GM12878 (cell line): ENCODE data around the gene ULBP2. TPM values are rescaled to one million over a fixed set of nuclear protein-coding genes. Genes with fewer than 3 reads are reported as not detected.
"Not testable (repeated sequence)": the region's sequence is repeated elsewhere in the genome, so short reads cannot be mapped to it uniquely, and the experiment has no call there.

ENCODE experiments used
- ATAC-seq: fragments of 200-7000 bp; cut with Tn5 transposase; 3 replicates; pipeline ENCODE4 v1.9.1; 2020; ENCODE audit warnings: mild to moderate bottlenecking, moderate library complexity
- BruUV-seq: library from RNA; stranded (reverse); fragments of 400-500 nt; replicated peaks from 2 replicates; lab custom pipeline; 2021; lab: Mats Ljungman, UMichigan
- CTCF ChIA-PET: fragments of 300-600 bp; sonication (Branson Sonifier 250); formaldehyde crosslinking; extraction: SDS; loops from one replicate; lab custom pipeline; 2021; ENCODE audit warnings: inconsistent platforms; lab: Yijun Ruan, JAX
- POLR2A ChIA-PET: fragments of 350-600 bp; formaldehyde crosslinking; extraction: SDS; loops from one replicate; lab custom pipeline; 2021; ENCODE audit warnings: inconsistent platforms; lab: Charles Lee
- RAD21 ChIA-PET: fragments of 300-600 bp; sonication (Branson Sonifier 250); formaldehyde crosslinking; loops from one replicate; lab custom pipeline; 2023; ENCODE audit warnings: antibody characterized with exemption; ENCODE audit not compliant: unreplicated experiment; lab: Charles Lee
- SMC1A ChIA-PET: fragments of 300-600 bp; sonication (Branson Sonifier 250); formaldehyde crosslinking; loops from one replicate; lab custom pipeline; 2023; ENCODE audit not compliant: unreplicated experiment, uncharacterized antibody; lab: Charles Lee
- DNase-seq: peaks from one replicate; pipeline ENCODE4 v3.0.0-alpha.2; 2011; ENCODE audit warnings: low read depth, low spot score
- FAIRE-seq: peaks from 3 replicates; lab custom pipeline; 2011; peaks lifted over from hg19 to GRCh38; lab: Jason Lieb, UNC
- H2AFZ ChIP-seq: 2 replicates; pipeline ENCODE4 v1.6.0; 2011; ENCODE audit warnings: low read depth, low read length, control low read depth; ENCODE audit not compliant: control insufficient read depth
- H3K27ac ChIP-seq: 2 replicates; pipeline ENCODE4 v1.5.1; 2011; ENCODE audit warnings: control low read depth; ENCODE audit not compliant: control insufficient read depth, insufficient read depth
- H3K27me3 ChIP-seq, 2 experiments: replicated peaks in 1 of 2; 2 replicates each; pipeline versions ENCODE4 v1.6.0 to v1.6.1; 2011; ENCODE audit warnings: low read length in 1 of 2; ENCODE audit not compliant: control insufficient read depth in 2 of 2, insufficient read depth in 2 of 2
- H3K36me3 ChIP-seq, 2 experiments: 2 replicates each; pipeline ENCODE4 v1.5.1; 2011; ENCODE audit warnings: low read length in 1 of 2; ENCODE audit not compliant: control insufficient read depth in 2 of 2, insufficient read depth in 2 of 2
- H3K4me1 ChIP-seq: 2 replicates; pipeline ENCODE4 v1.6.1; 2011; ENCODE audit warnings: mild to moderate bottlenecking, low read length, moderate library complexity, mixed read lengths; ENCODE audit not compliant: control insufficient read depth, insufficient read depth
- H3K4me2 ChIP-seq: 2 replicates; pipeline ENCODE4 v1.6.0; 2011; ENCODE audit warnings: control low read depth; ENCODE audit not compliant: control insufficient read depth, insufficient read depth
- H3K4me3 ChIP-seq: fragments of 200-600 bp; sonication (generic); 2 replicates; pipeline ENCODE4 v1.5.1; 2016
- H3K79me2 ChIP-seq: 2 replicates; pipeline ENCODE4 v1.6.0; 2011; ENCODE audit warnings: low read length; ENCODE audit not compliant: control insufficient read depth, insufficient read depth
- H3K9ac ChIP-seq: 2 replicates; pipeline ENCODE4 v1.8.0; 2011; ENCODE audit warnings: low read length, control low read depth, mixed read lengths; ENCODE audit not compliant: control insufficient read depth, insufficient read depth
- H3K9me3 ChIP-seq: replicated peaks from 3 replicates; pipeline ENCODE4 v1.5.1; 2011; ENCODE audit warnings: mild to moderate bottlenecking, low read length; ENCODE audit not compliant: control insufficient read depth, insufficient read depth
- H4K20me1 ChIP-seq: 2 replicates; pipeline ENCODE4 v1.6.0; 2011; ENCODE audit not compliant: control insufficient read depth, insufficient read depth
- WGBS: methylation state at CpG from one replicate; pipeline ENCODE4 v1.1.6; 2016; ENCODE audit warnings: low lambda C conversion rate; ENCODE audit not compliant: insufficient replicate concordance, insufficient coverage; ENCODE audit errors: missing lambda C conversion rate; 5-methylcytosine and 5-hydroxymethylcytosine counted together
- in situ Hi-C: fragments of 300-500 bp; cut with MboI; formaldehyde crosslinking; loops from 9 replicates; pipeline ENCODE4 v1.14.3; 2018; ENCODE audit warnings: mixed read lengths
- intact Hi-C: fragments of 100-400 bp; cut with micrococcal nuclease; formaldehyde crosslinking; loops from one replicate; pipeline ENCODE4 v1.14.2; 2022; ENCODE audit not compliant: unreplicated experiment
- polyA plus RNA-seq, 11 experiments: library from polyadenylated mRNA; depleted of rRNA in 4 of 11; unstranded in 6 of 11; stranded (reverse) in 5 of 11; fragments of >200 nt; fragmentation: Nextera tagmentation in 4 of 11; fragmentation: Illumina TruSeq in 1 of 11; extraction: Ambion mirVana in 4 of 11; extraction: Trizol in 1 of 11; gene quantifications; 1 replicate in 1 of 11; 2 replicates in 10 of 11; pipeline versions ENCODE4 v1.2.1 to v1.2.3, GENCODE V29; 2011 to 2016; ENCODE audit warnings: inconsistent platforms in 2 of 11, missing spikeins in 2 of 11, low read depth in 1 of 11
- total RNA-seq, 4 experiments: library from RNA; depleted of rRNA in 3 of 4; stranded (reverse); fragments of >200 nt in 3 of 4; fragmentation: Illumina TruSeq in 1 of 4; extraction: Trizol in 1 of 4; gene quantifications; 2 replicates each; pipeline versions ENCODE4 v1.2.1 to v1.2.3, GENCODE V29; 2013 to 2021

The ULBP2 gene
- total and polyA plus RNA-seq, 10 of the 15 experiments (the other 5 are each of a cell fraction or from before 2014, with no cell fraction given): 0.16 to 2.5 (median 0.22) TPM; not detected in 3

- BruUV-seq, in situ Hi-C loops, RAD21 ChIA-PET, H3K36me3 ChIP-seq, CTCF ChIA-PET, DNase-seq, H3K27me3 ChIP-seq, H3K4me3 ChIP-seq, H3K4me1 ChIP-seq, intact Hi-C loops, FAIRE-seq, H3K4me2 ChIP-seq, SMC1A ChIA-PET, H3K27ac ChIP-seq, H3K79me2 ChIP-seq, H2AFZ ChIP-seq, H3K9ac ChIP-seq, POLR2A ChIA-PET, H3K9me3 ChIP-seq, H4K20me1 ChIP-seq: not testable (repeated sequence)
- WGBS: 30% methylated on average over 2 of the region's 10 CpGs
- peak; percentile 94 for ATAC-seq
Measured at GRCh38 chr6:149953934-149954327, 12.1 kb downstream of the ULBP2 start.

DNA sequence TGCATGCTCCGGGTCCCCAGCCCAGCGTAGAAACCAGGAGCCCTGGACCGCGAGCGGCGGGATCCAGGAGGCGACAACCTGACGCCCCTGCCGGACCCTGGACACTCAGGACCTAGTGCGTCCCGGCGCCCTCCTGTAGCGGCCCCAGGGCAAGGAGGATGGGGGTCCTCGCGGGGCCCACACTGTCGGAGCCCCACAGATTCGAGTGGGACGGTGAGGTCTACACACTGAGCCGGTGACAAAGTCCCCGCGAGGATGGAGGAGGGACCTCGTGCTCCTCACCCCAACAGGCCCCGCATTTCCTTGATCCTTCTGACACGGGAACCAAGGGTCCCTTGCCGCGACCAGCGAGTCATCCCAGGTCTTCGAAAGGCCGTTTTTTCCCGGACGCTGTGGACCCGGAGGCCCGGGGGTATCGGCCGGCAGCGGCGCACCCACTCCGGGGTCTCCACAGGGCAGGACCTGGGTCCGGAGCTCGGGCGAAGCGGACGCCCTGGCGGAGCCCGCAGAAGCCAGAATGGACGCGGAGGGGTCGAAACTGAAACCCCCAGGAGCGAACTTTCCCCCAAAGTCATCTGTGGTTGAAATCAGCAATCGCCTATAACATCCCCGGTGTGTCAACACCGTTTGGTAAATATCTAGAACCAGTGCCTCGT, 12.6 kb downstream of the ULBP2 start:
- H3K4me2 ChIP-seq, CTCF ChIA-PET, H3K9me3 ChIP-seq, RAD21 ChIA-PET, FAIRE-seq, H3K36me3 ChIP-seq, intact Hi-C loops, H3K9ac ChIP-seq, H2AFZ ChIP-seq, H3K79me2 ChIP-seq, H3K4me1 ChIP-seq, H3K27ac ChIP-seq, H3K4me3 ChIP-seq, H4K20me1 ChIP-seq, BruUV-seq, DNase-seq, in situ Hi-C loops, POLR2A ChIA-PET, H3K27me3 ChIP-seq: not testable (repeated sequence)
- peak; percentile 52 for ATAC-seq
- 8% methylated on average over 26 of the region's 53 CpGs for WGBS
- SMC1A ChIA-PET: interaction anchor here (2.9 kb wide), 1 partner anchor 62 kb away, joined by 8 read pairs; no protein-coding TSS in a partner anchor
